H1 (cell line): ENCODE results near the gene BASP1.

ENCODE experiments used
- ATF3 ChIP-seq: IDR thresholded peaks from 2 replicates; pipeline ENCODE4 v1.6.1; 2011; ENCODE audit warnings: low read depth, mild to moderate bottlenecking, low read length; ENCODE audit not compliant: insufficient read depth
- CHD2 ChIP-seq: IDR thresholded peaks from 2 replicates; pipeline ENCODE4 v1.6.1; 2012; ENCODE audit warnings: low read length, improper control_type of control experiment
- CTCF ChIP-seq, 3 experiments: IDR thresholded peaks; 1 replicate in 2 of 3; 2 replicates in 1 of 3; pipeline versions ENCODE4 v1.5.1 to v1.6.1; 2011; ENCODE audit warnings: low read length in 3 of 3, mild to moderate bottlenecking in 3 of 3, inconsistent platforms in 2 of 3, low read depth in 1 of 3, moderate library complexity in 1 of 3; ENCODE audit not compliant: insufficient read depth in 1 of 3; ENCODE audit errors: control extremely low read depth in 1 of 3
- EP300 ChIP-seq, 2 experiments: IDR thresholded peaks; 1 replicate in 1 of 2; 2 replicates in 1 of 2; pipeline ENCODE4 v1.6.1; 2011 to 2012; ENCODE audit warnings: low read depth in 2 of 2, low read length in 2 of 2, mild to moderate bottlenecking in 2 of 2, borderline replicate concordance in 1 of 2, inconsistent platforms in 1 of 2, moderate library complexity in 1 of 2
- EZH2 ChIP-seq: fragments of 200-600 bp; sonication (generic); IDR thresholded peaks from 2 replicates; pipeline ENCODE4 v1.7.1; 2012; ENCODE audit warnings: low read depth, mild to moderate bottlenecking, moderate library complexity, low read length, inconsistent platforms; ENCODE audit not compliant: severe bottlenecking
- JUND ChIP-seq: IDR thresholded peaks from 2 replicates; pipeline ENCODE4 v1.6.1; 2011; ENCODE audit warnings: mild to moderate bottlenecking, improper control_type of control experiment, low read length
- POLR2A ChIP-seq, 2 experiments: IDR thresholded peaks; 1 replicate in 1 of 2; 2 replicates in 1 of 2; pipeline ENCODE4 v1.6.1; 2011; ENCODE audit warnings: low read depth in 2 of 2, low read length in 2 of 2, mild to moderate bottlenecking in 2 of 2; ENCODE audit errors: control extremely low read depth in 1 of 2
- POU5F1 ChIP-seq: IDR thresholded peaks from 2 replicates; pipeline ENCODE4 v1.6.1; 2011; ENCODE audit warnings: low read depth, mild to moderate bottlenecking, low read length, moderate library complexity
- SIN3A ChIP-seq, 2 experiments: IDR thresholded peaks in 1 of 2; conservative IDR thresholded peaks in 1 of 2; 2 replicates each; pipeline ENCODE4 v1.6.1; 2011 to 2012; ENCODE audit warnings: low read length in 2 of 2, improper control_type of control experiment in 1 of 2, low read depth in 1 of 2, mild to moderate bottlenecking in 1 of 2
- SP1 ChIP-seq: IDR thresholded peaks from 2 replicates; pipeline ENCODE4 v1.6.1; 2011; ENCODE audit warnings: low read depth, low read length
- SUZ12 ChIP-seq: fragments of 200-600 bp; sonication (generic); IDR thresholded peaks from 2 replicates; pipeline ENCODE4 v1.6.1; 2012; ENCODE audit warnings: mild to moderate bottlenecking, inconsistent platforms, low read length, moderate library complexity, mixed read lengths

GRCh38 chr5:17182494-17182893, 34.9 kb upstream of the BASP1 start:
- no peak for TF ChIP-seq CHD2
- no peak for TF ChIP-seq JUND
- TF ChIP-seq CTCF (IDR thresholded peaks at IDR 0.05; ENCODE audit: control extremely low read depth in 1 of 3, insufficient read depth in 1 of 3, low read depth in 1 of 3, low read length in 3 of 3) = no peak
- TF ChIP-seq POLR2A (IDR thresholded peaks at IDR 0.05; ENCODE audit: control extremely low read depth in 1 of 2, low read depth in 2 of 2, low read length in 2 of 2) = no peak
- TF ChIP-seq EZH2 = no peak
- no peak for TF ChIP-seq SP1
- no peak for TF ChIP-seq SUZ12
- no peak for TF ChIP-seq ATF3
- TF ChIP-seq EP300 (IDR thresholded peaks at IDR 0.05; ENCODE audit: borderline replicate concordance in 1 of 2, low read depth in 2 of 2, low read length in 2 of 2) = no peak
- no peak for TF ChIP-seq SIN3A (conservative IDR thresholded peaks at IDR 0.05 in 1 of 2, IDR thresholded peaks at IDR 0.05 in 1 of 2; ENCODE audit: low read depth in 1 of 2, low read length in 2 of 2)
- no peak for TF ChIP-seq POU5F1
